Psoas muscle (tissue), 8 donors: ENCODE data around the gene GEN1. TPM values are rescaled to one million over a fixed set of nuclear protein-coding genes. Genes with fewer than 3 reads are reported as not detected.
A peak's percentile ranks its signal among the peaks of the same experiment; 100 is the strongest.

ENCODE experiments used
- ATAC-seq, 4 donors: fragments of 200-7000 bp; cut with Tn5 transposase; one replicate each; pipeline ENCODE4 v1.9.1; 2020; ENCODE audit warnings: moderate library complexity in 3 of 4, mild to moderate bottlenecking in 2 of 4
- DNase-seq, 2 donors: peaks; one replicate each; pipeline ENCODE4 v3.0.0-alpha.2; 2020
- H3K27ac ChIP-seq: fragments of 200-600 bp; one replicate; pipeline ENCODE4 v1.8.0; 2022
- H3K27me3 ChIP-seq, 3 donors: fragments of 200-600 bp in 1 of 3; one replicate each; pipeline versions ENCODE4 v1.6.1 to v1.8.0; 2013 to 2022; ENCODE audit warnings: low read length in 2 of 3, mild to moderate bottlenecking in 2 of 3, moderate library complexity in 1 of 3; ENCODE audit not compliant: insufficient read depth in 3 of 3
- H3K36me3 ChIP-seq, 2 donors: fragments of 200-600 bp in 1 of 2; one replicate each; pipeline versions ENCODE4 v1.6.1 to v1.8.0; 2013 to 2022; ENCODE audit warnings: low read depth in 1 of 2, mild to moderate bottlenecking in 1 of 2, moderate library complexity in 1 of 2; ENCODE audit not compliant: insufficient read depth in 1 of 2
- H3K4me1 ChIP-seq: fragments of 200-600 bp; one replicate; pipeline ENCODE4 v1.8.0; 2022
- H3K4me3 ChIP-seq: fragments of 200-600 bp; one replicate; pipeline ENCODE4 v1.8.0; 2022; ENCODE audit warnings: mild to moderate bottlenecking
- H3K9me3 ChIP-seq: fragments of 200-600 bp; one replicate; pipeline ENCODE4 v1.8.0; 2022
- WGBS, 3 donors: extraction: QIAGEN DNeasy Blood & Tissue Kit; methylation state at CpG; one replicate each; pipeline versions ENCODE4 v1.1.6 to v1.1.7; 2013; 5-methylcytosine and 5-hydroxymethylcytosine counted together
- intact Hi-C, 2 donors: fragments of 100-400 bp; cut with DNase I; formaldehyde crosslinking; loops; one replicate each; pipeline versions ENCODE4 v1.11.0 to v1.14.2; 2022
- long read RNA-seq, 2 donors: library from polyadenylated mRNA; unstranded; transcript quantifications; one replicate each; pipeline ENCODE4 v2.0.0, GENCODE V29; 2021
- polyA plus RNA-seq, 3 donors: library from polyadenylated mRNA; stranded (reverse); fragments of 200-250 nt; gene quantifications; one replicate each; pipeline ENCODE4 v1.2.3, GENCODE V29; 2013
- total RNA-seq, 4 donors: library from RNA; stranded (reverse); fragmentation: NEBNext Ultra II Directional in 2 of 4; extraction: Animal tissue kit (Norgen Biotek cat#: 25700) in 2 of 4; gene quantifications; one replicate each; pipeline versions ENCODE4 v1.2.1 to v1.2.4, GENCODE V29; 2021 to 2023
- TF ChIP-seq, protein P1 (sequence below): fragments of 200-600 bp; IDR thresholded peaks from one replicate; pipeline ENCODE4 v1.8.0; 2022; ENCODE audit warnings: antibody characterized with exemption
- donor health status: healthy with polysubstance abuse.
- donor health status: DM: no; HTN: no; CAD: no; lungs with moderate emphysema.
- donor health status: Bipolar disorder and iron deficiency.
- donor health status: healthy.
- donor health status: DM: yes; HTN: yes; CAD: no.
- donor health status: DM: no; HTN: no; CAD: no.
- donor health status: DM: no; HTN: no; CAD: no.
- donor health status: DM: yes; HTN: yes; CAD: no.

GEN1 gene, protein sequence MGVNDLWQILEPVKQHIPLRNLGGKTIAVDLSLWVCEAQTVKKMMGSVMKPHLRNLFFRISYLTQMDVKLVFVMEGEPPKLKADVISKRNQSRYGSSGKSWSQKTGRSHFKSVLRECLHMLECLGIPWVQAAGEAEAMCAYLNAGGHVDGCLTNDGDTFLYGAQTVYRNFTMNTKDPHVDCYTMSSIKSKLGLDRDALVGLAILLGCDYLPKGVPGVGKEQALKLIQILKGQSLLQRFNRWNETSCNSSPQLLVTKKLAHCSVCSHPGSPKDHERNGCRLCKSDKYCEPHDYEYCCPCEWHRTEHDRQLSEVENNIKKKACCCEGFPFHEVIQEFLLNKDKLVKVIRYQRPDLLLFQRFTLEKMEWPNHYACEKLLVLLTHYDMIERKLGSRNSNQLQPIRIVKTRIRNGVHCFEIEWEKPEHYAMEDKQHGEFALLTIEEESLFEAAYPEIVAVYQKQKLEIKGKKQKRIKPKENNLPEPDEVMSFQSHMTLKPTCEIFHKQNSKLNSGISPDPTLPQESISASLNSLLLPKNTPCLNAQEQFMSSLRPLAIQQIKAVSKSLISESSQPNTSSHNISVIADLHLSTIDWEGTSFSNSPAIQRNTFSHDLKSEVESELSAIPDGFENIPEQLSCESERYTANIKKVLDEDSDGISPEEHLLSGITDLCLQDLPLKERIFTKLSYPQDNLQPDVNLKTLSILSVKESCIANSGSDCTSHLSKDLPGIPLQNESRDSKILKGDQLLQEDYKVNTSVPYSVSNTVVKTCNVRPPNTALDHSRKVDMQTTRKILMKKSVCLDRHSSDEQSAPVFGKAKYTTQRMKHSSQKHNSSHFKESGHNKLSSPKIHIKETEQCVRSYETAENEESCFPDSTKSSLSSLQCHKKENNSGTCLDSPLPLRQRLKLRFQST
- total RNA-seq (1 to 10 TPM; 1.3 to 3.0 (median 2.3) TPM), polyA plus RNA-seq (under 1 TPM; 0.51 to 0.95 (median 0.75) TPM)
- long read RNA-seq, donor 1, partial matches to known transcripts = 0 of 2 reads
- long read RNA-seq, donor 1, other reads (novel, unspliced or antisense) = 2 of 2 reads
- long read RNA-seq, donor 2 = 0 reads

DNA sequence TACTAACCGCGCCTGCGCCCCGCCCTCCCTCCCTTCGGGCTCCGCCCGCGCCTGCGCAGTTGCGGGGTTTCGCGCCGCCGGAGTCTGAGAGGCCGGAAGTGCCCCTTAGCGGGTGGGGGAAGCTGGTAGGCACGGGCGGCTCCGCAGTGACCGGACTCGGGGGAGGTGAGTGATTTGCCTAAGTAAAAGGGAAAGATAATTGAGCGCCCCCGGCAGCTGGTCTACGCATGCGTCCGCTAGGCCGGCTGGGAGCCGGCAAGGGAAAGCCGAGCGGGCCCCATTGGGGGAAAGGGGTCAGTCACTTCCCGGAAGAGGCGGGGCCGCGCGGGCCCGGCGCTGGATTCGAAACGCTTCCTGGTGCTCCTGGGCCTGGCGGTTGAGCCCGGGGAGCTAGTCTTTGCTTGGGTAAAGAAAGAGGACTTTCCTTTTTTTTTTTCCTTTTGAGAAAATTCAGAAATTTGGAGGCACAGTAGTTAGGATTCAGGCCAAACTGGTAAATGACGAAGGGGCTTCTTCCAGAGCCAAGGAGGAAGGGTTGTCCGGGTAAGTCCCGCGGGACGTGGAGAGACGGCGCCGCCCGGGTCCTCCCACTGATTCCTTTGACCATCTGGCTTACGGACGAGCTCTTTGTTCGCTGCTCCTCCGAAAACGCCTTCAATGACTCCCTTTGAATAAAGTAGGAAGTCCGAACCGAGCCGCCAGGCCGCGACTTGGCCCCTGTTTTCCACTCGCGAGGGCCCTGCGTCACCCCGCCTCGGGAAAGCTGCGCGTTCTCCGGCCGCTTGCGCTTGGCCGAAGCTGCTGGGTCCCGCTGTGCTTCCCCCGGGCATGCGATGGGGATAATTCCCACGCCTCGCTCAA lies at the start of gene GEN1, which contains the start of gene SMC6:
GEN1 (plus strand) TSS at position 336 of the 861 bp plus-strand sequence. CDS start 5,806 bp downstream, outside the sequence.
SMC6 (minus strand) TSS at position 8 of the 861 bp plus-strand sequence. CDS start 7,864 bp downstream, outside the sequence.
- H3K27ac ChIP-seq = peak within 1 kb of the TSS; percentile 97
- no peaks in the 10 kb centered on the region for H3K36me3 ChIP-seq
- H3K4me3 ChIP-seq = peak within 1 kb of the TSS; percentile 92
- intact Hi-C loops = loop anchor here (2.0 kb wide), 1 partner anchor 77 kb away; no protein-coding TSS in a partner anchor
- peak; percentile 97 to 99 (median 98) for ATAC-seq
- TF ChIP-seq, protein P1, sequence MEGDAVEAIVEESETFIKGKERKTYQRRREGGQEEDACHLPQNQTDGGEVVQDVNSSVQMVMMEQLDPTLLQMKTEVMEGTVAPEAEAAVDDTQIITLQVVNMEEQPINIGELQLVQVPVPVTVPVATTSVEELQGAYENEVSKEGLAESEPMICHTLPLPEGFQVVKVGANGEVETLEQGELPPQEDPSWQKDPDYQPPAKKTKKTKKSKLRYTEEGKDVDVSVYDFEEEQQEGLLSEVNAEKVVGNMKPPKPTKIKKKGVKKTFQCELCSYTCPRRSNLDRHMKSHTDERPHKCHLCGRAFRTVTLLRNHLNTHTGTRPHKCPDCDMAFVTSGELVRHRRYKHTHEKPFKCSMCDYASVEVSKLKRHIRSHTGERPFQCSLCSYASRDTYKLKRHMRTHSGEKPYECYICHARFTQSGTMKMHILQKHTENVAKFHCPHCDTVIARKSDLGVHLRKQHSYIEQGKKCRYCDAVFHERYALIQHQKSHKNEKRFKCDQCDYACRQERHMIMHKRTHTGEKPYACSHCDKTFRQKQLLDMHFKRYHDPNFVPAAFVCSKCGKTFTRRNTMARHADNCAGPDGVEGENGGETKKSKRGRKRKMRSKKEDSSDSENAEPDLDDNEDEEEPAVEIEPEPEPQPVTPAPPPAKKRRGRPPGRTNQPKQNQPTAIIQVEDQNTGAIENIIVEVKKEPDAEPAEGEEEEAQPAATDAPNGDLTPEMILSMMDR = no peak
- 0 to 1% (median 1%) methylated on average over 63 to 76 of the region's 76 CpGs for WGBS, 3 donors
- H3K27me3 ChIP-seq = no peaks in the 10 kb centered on the region
- peak; percentile 90 to 95 for DNase-seq
- H3K9me3 ChIP-seq = no peaks in the 10 kb centered on the region
- H3K4me1 ChIP-seq = peaks cover 20% of the 10 kb centered on the region

DNA sequence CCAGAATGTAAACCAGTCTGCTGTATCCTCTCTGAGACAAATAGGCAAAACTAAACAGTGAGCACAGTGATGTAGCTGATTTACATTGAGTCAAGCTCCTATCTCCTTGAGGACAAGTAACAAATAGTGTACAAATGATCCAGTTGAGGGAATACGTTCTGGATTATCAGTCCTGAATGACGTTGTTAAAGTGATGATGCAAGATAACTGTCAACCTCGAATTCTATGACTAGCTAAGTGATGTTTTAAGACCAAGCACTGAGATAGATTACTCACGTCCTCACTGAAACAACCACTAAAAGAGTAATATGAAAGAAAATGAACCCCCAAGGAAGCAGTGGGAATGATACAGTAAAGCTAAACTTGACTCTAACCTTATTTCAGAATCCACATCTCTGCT lies 47.1 kb upstream of the GEN1 start:
- ATAC-seq (no peak), DNase-seq (no peak)
- Histone ChIP-seq H3K36me3 (peaks cover 10 to 99% of the 10 kb centered on the region in 2 donors), H3K4me1 (no peaks in the 10 kb centered on the region), H3K9me3 (no peaks in the 10 kb centered on the region), H3K27me3 (no peaks in the 10 kb centered on the region), H3K4me3 (no peak overlapping the region), H3K27ac (no peak overlapping the region)
- TF ChIP-seq, protein P1 = no peak
- intact Hi-C loops = no loop called here
- WGBS, 3 donors = 93 to 95% (median 93%) methylated on average over 4 of the region's 4 CpGs

DNA sequence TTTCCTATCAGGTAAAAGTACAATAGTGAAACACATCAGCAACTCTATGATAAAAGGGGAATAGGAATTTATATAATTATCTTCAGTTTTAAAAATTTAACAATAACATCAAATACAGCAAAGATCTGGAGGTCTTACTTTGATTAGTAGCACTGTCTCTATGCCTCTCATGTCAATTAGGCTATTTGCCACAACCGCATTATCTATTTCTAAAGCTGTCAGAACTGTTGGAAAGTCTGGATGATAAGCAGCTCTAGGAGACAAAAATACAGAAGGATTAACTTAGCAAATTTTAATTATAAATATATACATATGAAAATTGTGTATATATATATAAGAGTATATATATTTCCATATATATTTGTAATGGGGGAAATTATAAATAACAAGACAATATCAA lies 45.4 kb upstream of the GEN1 start:
- Histone ChIP-seq H3K27ac (no peak overlapping the region), H3K4me3 (no peak overlapping the region), H3K4me1 (no peaks in the 10 kb centered on the region), H3K36me3 (peaks cover 14 to 99% of the 10 kb centered on the region in 2 donors), H3K9me3 (no peaks in the 10 kb centered on the region), H3K27me3 (no peaks in the 10 kb centered on the region)
- 95 to 100% (median 96%) methylated on average over 1 of the region's 1 CpG for WGBS, 3 donors
- TF ChIP-seq, protein P1 = no peak
- DNase-seq (no peak), ATAC-seq (no peak)
- intact Hi-C loops = no loop called here

DNA sequence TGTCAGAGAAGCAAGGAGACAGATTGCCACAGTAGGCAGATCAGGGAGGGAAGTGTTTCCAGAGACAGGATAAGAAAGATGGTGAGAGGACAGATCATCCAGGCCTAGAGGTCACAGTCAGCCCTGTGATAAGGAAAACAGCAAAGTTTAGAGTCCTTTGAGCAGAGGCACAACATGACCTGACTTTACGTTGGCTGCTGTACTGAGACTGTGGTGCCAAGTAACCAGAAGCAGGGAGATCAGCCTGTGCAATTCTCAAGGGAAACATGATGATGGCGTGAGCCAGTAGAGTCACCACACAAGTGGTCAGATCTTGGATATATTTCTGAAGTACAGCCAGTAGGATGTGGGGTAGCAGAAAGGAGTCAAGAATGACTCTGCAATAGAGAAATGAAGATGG lies 44.0 kb upstream of the GEN1 start:
- Histone ChIP-seq H3K9me3 (no peaks in the 10 kb centered on the region), H3K4me3 (no peak overlapping the region), H3K4me1 (no peaks in the 10 kb centered on the region), H3K36me3 (peaks cover 14 to 100% of the 10 kb centered on the region in 2 donors), H3K27ac (no peak overlapping the region), H3K27me3 (no peaks in the 10 kb centered on the region)
- intact Hi-C loops = loop anchor here in 1 of 2 donors (10.0 kb wide), 1 partner anchor 665 kb away; no protein-coding TSS in a partner anchor
- TF ChIP-seq, protein P1 = no peak
- WGBS, 3 donors = 22 to 55% (median 28%) methylated on average over 2 of the region's 2 CpGs
- ATAC-seq (peak in 3 of 4 donors; percentile 34 to 74 (median 72)), DNase-seq (no peak)
